ENCODE measurements around the gene NECAP2. TPM values are rescaled to one million over a fixed set of nuclear protein-coding genes. Genes with fewer than 3 reads are reported as not detected.

NECAP2 gene, protein sequence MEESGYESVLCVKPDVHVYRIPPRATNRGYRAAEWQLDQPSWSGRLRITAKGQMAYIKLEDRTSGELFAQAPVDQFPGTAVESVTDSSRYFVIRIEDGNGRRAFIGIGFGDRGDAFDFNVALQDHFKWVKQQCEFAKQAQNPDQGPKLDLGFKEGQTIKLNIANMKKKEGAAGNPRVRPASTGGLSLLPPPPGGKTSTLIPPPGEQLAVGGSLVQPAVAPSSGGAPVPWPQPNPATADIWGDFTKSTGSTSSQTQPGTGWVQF
- total RNA-seq, result 86.5 and 108 TPM in 2 replicates

DNA sequence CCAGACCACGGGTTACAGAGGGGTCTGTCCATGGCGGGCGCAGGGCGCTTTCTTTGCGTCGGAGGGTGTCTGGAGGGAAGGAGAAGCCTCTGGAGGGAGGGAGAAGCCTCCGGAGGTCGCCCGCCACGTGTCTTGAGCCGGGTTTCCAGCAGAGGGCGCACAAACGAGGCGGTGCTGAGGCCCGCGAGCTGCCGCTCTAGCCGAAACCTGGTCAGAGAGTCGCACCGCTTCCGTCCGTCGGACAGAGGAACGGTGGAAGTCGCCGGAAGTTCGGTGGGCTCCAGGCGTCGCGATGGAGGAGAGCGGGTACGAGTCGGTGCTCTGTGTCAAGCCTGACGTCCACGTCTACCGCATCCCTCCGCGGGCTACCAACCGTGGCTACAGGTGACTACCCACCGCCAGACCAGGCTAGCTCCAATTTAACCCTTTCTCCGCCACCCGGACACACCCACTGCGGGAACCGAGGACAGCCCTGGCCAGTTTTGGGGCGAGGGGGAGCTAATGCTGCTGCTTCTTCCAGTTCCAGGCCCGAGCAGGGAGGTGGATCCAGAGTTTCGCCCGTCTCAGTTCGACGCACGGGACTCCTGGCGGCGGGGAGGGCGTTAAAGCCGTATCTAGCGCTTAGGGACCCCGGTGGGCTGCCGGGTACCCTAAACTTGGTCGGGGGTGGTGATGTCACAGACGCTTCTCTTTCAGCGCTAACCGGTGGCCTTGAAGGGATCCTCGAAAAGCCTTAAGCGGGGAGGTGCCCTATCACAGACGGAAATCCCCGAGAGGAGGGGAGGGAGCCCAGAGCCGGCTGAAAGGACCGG lies at the start of gene NECAP2:
TSS of gene NECAP2 (plus strand) at position 255 of the 812 bp plus-strand sequence. CDS start at position 293, 38 bp downstream.

DNA sequence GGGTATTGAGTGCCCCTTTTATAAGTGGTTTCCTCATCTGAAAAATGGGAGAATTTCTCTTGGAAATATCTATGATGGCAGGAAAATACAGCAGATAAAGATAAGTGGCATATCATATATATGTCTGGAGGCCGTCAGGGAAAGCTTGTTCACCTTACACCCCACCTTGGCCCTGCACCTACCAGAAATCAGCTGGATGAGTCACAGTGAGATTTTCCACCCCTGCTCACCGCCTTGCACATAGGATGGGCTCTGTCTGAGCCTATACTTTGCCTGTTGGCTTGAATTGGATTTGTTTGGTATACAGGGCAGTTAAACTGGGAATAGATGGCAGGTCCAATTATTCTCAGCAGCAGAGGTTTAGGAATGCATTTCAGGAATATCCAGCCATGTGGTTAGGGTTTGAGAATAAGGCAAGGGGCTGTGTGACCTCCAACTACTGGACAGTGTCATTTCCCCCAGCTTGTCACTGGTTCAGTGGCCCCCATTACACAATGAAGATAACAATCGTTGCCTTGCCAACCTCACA lies 3.5 kb upstream of the NECAP2 start, which contains the start of gene SPATA21:
TSS of gene SPATA21 (minus strand) at position 479 of the 529 bp plus-strand sequence. CDS start 6,053 bp downstream, outside the sequence.

Other genes starting within 250 kb of the NECAP2 start
- gene ARHGEF19, start 228.1 kb upstream of the NECAP2 start, total RNA-seq, result 3.5 and 6.3 TPM in 2 replicates
- gene CPLANE2, start 203.5 kb upstream of the NECAP2 start, total RNA-seq, result 9.5 and 15.9 TPM in 2 replicates
- gene FBXO42, start 88.2 kb upstream of the NECAP2 start, total RNA-seq, result 13.4 and 15.4 TPM in 2 replicates
- 41.2 and 47.1 TPM in 2 replicates for gene SZRD1, start 73.5 kb upstream of the NECAP2 start, total RNA-seq
- 0.17 TPM in 1 of 2 replicates, not detected in the other for gene SPATA21, start 3.3 kb upstream of the NECAP2 start, total RNA-seq
- under 0.01 TPM in 2 replicates for gene RNU1-1, start 73.6 kb downstream of the NECAP2 start, total RNA-seq
- 31.1 and 48.3 TPM in 2 replicates for gene NBPF1, start 172.8 kb downstream of the NECAP2 start, total RNA-seq
- under 0.01 TPM in 2 replicates for gene RNU1-3, start 226.2 kb downstream of the NECAP2 start, total RNA-seq

Measured in smooth muscle cell of trachea (primary cell).